ENCODE measurements around the gene OXER1.

OXER1 gene, protein sequence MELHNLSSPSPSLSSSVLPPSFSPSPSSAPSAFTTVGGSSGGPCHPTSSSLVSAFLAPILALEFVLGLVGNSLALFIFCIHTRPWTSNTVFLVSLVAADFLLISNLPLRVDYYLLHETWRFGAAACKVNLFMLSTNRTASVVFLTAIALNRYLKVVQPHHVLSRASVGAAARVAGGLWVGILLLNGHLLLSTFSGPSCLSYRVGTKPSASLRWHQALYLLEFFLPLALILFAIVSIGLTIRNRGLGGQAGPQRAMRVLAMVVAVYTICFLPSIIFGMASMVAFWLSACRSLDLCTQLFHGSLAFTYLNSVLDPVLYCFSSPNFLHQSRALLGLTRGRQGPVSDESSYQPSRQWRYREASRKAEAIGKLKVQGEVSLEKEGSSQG

DNA sequence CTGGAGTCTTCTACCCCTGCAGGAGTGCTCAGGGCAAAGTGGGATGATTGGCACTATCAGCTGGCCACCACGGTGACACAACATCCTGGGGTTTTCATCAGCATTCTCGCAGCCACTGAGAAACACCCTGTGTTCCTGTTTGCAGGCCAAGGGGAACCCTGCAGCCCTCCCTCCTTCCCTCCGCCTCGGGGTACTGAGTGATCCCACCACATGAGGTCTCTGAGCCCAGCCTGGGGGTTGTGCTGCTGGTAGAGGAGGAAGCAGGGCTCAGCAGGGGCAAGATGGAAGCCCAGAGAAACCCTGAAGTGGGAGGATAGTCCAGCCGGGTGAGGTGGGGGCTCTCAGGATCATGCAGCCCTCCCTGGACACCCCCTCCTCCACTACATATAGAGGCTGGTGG lies at the start of gene OXER1:
TSS of gene OXER1 (minus strand) at position 40 of the 400 bp plus-strand sequence. CDS start 73 bp downstream, outside the sequence.
- DNase-seq: no peak

DNA sequence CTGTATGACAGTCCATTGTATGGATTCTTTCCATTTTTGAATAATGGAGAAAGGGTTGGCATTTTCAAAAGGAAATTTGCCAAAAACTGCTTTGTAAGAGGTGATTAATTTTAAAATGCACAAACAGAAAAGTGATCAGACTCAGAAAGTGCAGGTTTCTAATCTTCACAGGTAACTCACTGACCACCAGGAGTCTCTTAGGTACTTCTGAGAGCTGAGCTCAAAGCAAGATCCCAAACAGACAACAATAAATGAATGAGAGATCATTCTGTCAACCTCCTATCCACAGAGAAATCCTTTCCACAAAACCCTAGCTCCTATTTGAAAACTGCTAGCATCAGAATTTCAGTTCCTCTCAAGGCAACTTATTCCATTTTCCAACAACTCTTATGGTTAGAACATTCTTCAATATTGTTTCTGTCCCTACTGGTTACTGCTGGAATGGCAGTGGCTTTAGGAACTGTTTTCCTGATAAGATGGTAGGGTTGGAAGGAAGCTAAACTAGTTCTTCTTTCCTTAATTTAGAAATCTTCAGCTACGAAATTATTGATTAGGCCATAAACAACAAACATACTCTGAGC lies 49.1 kb upstream of the OXER1 start:
- DNase-seq: peak; percentile 1

DNA sequence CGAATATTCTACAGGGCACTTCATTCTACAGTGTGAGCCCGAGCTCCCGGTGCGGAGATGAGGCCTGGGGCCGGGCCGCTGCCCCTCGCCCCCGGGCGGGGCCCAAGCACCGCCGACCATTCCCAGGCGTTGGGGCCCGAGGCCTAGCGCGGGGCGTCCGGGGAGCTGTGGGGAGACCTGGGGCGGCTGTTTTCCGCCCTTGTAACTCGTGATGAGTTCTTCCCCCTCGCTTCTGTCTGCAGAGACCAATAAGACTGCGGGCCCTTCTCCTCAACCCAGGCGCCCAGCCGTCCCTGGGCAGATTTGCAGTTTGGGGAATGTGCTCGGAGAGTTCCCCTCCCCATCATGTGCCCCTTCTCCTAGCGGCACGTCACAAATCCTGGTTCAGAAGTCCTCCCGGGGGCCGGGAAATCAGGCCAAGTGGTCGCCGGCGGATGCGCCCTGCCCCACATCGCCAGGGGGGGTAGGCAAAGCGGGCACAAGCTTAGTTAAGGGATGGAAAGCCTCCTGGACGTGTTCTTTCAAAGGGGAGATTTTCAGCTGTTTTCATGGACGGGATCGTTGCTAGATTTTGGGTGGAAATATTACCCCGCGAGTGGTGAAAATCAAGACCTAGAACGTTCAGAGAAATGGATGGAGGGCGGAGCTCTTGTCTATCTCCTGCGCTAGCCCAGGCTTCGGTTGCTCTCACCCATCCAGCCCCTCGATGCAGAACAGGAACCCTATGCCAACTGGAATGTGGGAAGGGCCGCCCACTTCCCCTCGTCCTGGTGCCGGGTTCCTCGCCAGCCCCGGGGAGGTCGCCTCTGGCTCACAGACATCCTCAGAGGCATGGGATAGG lies 47.3 kb upstream of the OXER1 start:
- peak; percentile 71 for DNase-seq

DNA sequence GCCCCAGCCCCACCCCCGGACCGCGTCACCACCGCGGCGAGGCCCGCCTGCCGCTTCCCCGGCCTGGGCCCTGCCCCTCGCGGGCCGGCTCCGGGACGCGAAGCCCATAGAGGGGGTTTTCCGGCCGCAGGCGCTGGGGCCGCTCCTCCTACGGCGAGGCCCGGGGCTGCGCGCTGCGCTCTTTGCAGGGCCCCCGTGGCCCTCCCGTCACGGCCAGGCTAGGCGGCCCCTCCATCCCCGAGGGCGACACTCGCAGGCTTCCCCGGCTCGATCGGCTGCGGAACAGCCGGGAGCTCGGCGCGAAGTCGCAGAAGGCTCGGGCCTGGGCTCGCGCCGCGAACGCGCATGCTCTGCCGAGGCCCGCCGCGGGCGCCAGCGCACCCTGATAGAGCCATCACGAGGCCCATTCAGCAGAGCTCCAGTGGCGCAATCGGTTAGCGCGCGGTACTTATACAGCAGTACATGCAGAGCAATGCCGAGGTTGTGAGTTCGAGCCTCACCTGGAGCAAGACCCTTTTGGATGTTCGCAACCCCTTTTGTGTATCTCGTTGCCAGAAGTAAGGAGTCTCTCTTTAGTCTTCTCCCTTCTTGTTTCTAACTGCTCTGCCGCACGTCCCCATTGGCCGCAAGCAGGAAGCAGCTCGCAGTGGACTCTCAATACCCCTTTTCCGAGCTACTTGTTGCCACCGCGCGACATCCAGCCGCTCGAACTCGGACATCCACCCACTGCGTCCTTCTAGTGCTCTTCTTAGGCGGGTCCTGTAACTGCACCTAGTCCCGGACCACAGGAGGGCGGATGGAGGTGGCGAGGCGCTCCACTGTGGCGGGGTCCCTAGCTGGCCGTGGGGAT lies 46.4 kb upstream of the OXER1 start:
- peak; percentile 91 for DNase-seq

DNA sequence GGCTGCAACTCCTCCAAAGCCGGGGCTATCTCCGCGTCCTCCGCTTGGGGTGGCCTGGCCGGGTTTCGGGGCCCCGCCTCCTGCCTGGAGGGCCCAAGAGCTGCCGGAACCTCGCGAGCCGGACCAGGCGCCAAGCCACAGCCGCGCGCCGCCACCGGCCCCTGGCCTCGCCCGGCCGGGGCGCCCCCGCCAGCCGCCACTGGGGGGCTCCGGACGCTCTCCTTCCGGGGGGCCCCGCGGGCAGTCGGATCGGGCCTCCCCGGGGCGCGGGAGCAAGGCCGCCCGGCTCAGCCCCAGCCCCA lies 45.8 kb upstream of the OXER1 start:
- peak; percentile 58 for DNase-seq

DNA sequence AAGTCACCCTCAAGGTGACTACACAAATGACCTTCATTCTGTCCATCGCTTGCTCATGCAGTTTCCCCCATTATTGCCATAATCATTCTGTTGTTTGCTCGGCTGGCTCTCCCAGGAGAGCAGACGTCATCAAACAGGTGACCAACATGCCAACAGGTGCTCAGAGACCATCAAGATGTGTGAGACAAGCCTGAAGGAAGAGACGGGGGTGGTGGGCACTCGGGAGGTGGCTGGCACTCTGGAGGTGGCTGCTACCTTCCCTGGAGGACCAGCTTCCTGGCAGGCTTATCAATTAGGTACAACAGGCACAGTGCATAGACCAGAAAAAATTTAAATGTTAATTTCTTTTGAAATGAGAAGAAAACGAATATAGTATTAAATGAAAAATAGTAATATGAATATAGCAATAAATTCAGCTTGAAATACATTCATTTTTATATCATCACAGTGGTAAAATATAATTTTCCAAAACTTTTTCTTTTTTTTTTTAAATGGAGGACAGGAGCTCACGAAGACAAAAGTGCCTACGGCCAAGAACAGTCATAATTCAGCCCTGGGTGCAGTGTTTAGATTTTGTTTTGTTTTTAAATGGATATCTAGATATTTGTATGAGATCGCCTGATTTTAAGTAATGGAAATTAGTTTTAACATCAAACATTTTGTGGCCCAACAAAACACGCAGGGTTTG lies 45.3 kb upstream of the OXER1 start:
- peak; percentile 16 for DNase-seq

DNA sequence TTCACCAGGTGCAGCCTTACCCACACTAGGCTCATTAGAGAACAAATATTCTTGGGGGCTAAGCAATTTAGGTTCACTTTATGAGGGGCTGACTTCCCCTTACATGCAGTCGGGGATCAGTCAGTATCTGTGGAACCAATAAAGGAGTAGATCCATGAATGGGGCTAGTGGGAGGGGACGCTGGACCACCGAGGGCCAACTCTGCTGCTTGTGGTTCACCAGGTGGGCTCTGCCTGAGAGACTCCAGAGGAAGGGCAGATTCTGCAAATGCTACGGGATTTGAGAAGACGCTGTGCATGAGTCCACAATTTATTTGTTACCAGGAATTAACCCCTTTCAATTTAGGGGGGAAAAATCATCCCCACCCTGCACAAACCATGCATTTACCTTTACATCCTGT lies 44.4 kb upstream of the OXER1 start:
- DNase-seq: no peak

DNA sequence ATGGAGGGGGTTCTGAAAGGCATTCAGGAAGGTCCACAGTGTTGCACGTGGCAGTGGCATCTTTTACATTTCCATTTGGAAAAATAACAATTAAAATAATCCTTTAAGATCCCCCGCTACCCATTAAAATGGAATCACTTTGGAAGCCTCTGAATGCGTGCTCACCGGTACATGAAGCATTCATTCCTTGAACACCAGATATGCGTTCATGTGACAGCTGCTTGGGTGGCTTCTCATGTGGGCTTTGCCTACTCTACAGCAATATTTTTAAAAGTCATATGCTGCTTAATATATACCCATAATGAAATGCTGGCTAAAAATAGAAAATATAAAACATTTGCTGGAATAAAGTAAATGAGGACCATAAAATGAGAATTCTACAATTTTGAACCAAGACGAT lies 42.9 kb upstream of the OXER1 start:
- DNase-seq: no peak

DNA sequence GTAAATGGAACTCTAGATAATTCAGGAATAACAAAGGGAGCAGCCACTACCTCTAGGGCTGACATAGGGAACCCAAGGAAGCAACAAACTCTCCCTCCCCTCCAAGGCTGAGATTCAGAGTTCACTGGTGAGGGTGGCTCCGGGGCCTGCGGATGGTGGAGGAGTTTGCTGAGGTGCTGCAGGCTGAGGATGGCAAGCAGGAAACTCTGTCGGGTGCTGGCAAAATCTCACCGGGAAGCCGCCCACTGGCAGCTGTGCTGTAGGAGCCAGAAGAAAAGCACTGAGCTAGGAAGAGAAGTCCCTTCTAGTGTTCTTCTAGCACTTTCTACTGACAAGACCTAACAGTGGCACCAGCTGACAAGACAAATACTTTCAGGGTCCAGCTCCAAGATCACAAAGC lies 41.0 kb upstream of the OXER1 start:
- no peak for DNase-seq

DNA sequence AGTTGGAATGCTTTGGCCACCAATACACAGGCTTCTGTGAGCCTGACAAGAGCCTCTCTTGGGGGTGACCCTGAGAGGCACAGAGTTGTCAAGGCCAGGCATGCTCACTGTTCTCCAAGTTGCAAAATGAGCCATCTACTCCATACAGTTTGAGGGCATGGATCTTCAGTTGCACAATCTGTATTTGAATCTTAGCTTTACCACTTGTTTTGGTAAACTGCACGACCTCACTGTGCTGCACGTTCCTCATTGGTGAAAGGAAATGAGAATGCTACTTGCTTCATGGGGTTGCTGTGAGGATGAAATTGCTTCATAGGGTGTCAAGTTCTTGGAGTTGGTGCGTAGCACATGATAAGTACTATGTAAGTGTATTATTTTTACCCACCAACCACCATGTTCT lies 40.4 kb upstream of the OXER1 start:
- no peak for DNase-seq

DNA sequence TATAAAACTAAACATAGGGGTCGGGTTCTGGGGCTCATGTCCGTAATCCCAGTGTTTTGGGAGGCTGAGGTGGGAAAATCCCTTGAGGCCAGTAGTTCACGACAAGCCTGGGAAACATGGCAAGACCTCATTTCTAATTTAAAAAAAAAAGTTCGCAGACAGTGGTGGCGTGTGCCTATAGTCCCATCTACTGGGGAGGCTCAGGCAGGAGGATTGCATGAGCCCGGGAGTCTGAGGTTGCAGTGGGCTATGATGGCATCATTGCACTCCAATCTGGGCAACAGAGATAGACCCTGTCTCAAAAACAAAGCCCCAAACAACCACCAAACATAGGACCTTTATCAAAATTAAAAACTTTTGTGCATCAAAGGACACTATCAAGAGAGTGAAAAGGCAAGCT lies 38.2 kb upstream of the OXER1 start:
- no peak for DNase-seq

DNA sequence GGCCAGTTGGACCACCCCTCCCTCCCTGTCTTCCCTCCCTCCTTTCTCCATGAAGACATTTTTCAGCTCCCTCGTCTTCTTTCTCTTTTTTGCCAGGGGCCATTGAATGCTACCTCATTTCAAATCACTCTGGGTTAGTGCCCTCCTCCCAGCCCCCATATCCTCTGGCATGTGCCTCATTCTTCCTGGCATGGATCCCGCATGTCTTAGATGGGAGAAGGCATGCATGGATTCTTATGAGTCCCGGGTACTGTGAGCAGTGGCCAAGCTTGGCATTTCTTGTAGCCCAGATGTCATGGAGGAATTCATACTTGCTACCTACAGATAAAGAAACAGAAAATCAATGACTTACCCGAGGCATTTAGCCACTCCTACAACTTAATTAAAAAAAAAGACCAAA lies 37.4 kb upstream of the OXER1 start:
- no peak for DNase-seq

DNA sequence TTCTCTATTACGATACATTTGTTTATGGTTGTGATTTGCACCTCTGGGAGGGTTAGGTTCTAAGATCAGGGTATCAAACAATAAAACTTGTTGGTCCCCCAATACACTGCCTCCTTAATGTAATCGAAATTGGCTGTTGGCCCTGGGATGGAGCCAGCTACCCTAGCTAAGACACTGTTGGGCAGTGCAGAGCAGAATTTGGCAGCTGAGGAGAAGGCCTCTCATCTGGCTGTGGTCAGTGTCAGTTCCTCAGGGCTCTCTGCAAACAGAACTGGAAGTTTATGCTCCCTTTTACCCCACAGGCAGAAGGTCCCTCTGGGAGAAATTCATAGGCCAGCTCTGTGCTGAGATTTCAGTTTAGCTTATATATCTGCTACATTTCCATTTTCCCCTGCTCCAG lies 37.0 kb upstream of the OXER1 start:
- DNase-seq: no peak

DNA sequence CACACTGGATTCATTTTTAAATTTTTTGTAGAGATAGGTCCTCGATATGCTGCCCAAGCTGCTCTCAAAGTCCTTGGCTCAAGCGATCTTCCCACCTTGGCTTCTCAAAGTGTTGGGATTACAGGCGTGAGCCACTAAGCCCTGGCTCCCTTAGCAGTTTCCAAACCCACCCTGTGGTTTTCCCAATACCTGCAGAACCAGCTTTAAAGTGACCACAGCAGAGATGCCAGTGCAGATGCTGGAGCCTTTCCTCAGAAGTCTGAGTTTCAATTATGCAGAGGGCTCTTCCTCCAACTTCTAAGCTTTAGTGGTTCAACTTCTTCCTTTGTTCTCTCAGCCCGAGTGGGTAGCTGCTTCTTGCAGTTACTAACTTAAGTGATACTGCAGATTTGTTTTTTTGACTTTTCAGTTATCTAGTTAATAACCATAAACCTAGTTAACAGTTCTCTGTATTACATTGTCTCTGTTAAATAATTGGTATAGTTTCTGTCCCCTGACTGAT lies 36.6 kb upstream of the OXER1 start:
- no peak for DNase-seq

DNA sequence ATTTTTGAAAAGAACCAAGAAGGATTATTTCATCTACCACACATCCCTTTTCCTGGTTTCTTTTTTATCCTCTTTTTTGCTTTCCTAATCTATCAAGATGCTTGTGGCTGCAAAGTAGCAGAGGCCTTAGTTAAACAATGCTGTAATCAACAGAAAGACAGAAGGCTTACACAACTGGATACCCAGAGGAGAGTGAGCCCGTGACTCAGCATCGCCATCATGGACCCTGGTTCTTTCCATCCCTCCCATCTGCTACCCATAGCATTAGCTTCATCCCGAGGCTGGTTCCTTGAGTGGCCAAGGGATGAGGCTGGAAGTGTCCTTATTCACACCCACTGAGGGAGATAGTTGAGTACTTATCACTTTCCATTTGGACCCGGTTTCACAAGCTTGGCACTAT lies 35.9 kb upstream of the OXER1 start:
- DNase-seq: no peak

DNA sequence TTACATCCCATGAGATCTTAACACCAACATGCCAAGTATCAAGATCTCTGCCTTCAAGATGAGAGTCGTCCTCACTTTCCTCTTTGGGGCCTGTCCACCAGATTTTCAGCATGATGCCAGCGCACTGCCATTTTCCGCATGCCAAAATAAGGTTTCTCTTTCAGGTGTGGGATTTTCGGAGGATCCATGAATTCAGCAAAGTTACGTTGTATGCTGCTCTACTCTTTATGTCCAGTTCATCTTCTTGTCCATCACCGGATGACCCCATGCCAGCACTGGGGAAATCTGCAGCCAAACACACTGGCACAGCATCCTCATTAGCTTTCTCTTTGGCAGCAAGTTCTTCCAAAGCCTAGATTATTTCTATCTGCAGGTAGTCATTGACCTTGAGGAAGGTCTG lies 33.3 kb upstream of the OXER1 start:
- DNase-seq: no peak

DNA sequence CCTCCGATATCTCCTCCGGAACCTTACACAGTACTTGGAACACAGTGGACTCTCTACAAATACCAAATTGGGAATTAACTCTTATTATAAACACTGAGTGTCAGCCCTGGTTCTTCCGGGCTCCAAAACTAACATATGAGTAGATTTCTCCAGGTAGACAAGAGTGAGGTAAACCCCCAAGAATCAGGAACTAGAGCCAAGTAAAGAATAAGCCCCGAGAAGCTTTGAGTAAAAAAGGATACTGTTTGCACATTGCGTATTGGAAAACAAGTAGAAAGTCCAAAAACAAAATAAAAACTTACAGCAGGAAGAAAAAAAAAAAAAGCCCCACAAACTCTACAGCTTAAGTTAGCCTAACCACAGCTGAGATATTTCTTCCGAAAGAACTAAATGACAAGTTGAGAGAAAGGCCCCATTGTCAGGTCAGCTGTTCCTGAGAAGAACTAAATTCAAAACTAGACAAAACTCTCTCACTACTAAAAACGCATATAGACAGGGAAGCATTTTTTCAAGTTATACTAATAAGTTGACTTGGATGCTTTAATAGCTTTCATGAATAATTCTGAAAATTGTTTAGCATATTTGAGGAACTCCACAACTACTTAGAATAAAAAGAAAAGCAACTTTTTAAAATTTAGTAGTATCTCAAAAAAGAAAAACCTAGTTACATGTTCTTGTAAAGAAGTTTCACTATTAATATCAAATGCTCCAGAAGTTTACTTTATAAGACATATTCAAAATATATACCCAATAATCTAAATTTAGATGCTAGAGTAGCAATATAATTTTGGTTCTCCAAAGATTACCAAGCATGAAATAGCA lies 32.7 kb upstream of the OXER1 start:
- no peak for DNase-seq

DNA sequence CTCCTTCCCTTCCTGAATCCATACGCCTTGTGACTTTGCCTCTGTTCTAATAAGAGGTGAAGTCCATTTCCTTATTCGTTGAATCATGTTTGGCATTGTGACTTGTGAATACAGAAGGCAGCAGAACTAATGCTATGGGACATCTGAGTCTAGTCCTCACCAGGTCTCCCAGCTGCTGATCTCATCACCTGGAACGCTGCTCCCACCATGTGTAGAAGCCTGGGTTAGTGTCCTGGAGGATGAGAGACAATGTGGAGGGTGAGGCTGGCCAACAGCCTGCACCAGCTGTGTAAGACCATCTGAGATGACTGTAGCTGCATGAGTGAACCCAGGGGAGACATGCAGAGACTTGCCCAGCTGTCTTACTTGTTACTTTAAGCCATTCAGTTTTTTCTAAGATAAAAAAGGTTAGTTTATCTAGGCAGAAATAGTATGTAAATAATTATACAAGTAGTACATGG lies 31.9 kb upstream of the OXER1 start:
- DNase-seq: no peak

DNA sequence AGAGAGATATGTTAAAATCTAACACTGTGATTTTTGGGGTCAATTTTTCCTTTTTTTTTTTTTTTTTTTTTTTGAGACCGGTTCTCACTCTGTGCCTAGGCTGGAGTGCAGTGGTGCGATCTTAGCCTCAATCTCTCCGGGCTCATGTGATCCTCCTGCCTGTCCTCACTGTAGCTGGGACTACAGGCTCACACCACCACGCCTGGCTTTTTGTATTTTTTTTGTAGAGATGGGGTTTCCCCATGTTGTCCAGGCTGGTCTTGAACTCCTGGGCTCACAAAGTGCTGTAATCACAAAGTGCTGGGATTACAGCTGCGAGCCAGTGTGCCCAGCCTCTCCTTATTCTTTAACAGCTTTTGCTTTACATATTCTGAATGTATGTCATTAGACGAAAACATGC lies 31.3 kb upstream of the OXER1 start:
- DNase-seq: no peak

DNA sequence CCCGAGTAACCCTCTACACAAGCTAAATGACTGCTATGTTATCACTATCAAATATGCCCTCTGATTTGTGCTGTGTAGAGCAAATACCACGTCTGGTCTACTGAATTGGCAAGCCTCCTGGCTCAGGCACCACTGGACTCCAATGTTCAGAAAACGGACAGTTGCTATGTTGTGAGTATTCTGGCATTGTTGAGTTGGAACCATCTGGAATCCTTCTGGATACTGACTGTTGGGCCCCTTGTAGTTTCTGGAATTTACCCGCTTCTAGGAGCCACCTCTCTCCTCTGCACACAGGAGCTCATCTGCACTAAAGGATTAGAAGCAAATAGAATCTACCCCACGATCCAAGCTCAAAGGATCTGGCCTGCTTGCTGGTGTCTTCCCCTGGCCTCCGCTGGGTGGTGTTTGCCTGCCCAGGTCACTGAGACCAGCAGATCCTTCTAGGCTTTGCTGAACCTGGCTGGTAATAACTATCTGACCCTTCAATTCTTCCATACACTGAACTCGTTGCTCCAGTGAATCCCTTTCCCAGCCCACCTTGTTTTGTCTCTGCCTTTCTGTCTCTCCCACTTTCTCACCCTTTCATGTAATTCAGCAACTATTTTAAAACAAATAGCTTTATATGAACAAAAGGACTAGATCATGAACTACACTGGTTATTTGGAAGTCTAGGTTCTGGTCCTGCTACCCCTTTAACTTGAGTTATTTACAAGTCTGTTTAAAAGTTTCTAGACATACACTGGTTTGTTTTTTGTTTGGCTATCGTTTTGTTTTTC lies 30.5 kb upstream of the OXER1 start:
- no peak for DNase-seq

All from NCI-H1092 treated with DMSO at 0.1 percent for 48 hours (cell line).